Trophoblast cell (in vitro differentiated cells and primary cell): ENCODE results near the gene SOX8. TPM values are rescaled to one million over a fixed set of nuclear protein-coding genes. Genes with fewer than 3 reads are reported as not detected.

Source experiments
- DNase-seq, 2 donors: peaks; one replicate each; pipeline ENCODE4 v3.0.0-alpha.2; 2016
- H2AFZ ChIP-seq: 2 replicates; pipeline ENCODE4 v1.6.1; 2013; ENCODE audit warnings: low read length, moderate library complexity, mild to moderate bottlenecking; ENCODE audit not compliant: insufficient read depth, poor library complexity
- H2AK5ac ChIP-seq: 2 replicates; pipeline ENCODE4 v1.6.1; 2013; ENCODE audit warnings: mild to moderate bottlenecking, low read length
- H2BK120ac ChIP-seq: 2 replicates; pipeline ENCODE4 v1.6.1; 2013; ENCODE audit warnings: low read length, mild to moderate bottlenecking, moderate library complexity; ENCODE audit not compliant: insufficient read depth, poor library complexity
- H2BK12ac ChIP-seq: 2 replicates; pipeline ENCODE4 v1.6.1; 2013; ENCODE audit warnings: mild to moderate bottlenecking, low read length, moderate library complexity
- H2BK5ac ChIP-seq: 2 replicates; pipeline ENCODE4 v1.6.1; 2013; ENCODE audit warnings: low read length, low read depth, moderate library complexity, mild to moderate bottlenecking; ENCODE audit not compliant: poor library complexity
- H3K14ac ChIP-seq: 2 replicates; pipeline ENCODE4 v1.6.1; 2013; ENCODE audit warnings: mild to moderate bottlenecking, low read length
- H3K18ac ChIP-seq: 2 replicates; pipeline ENCODE4 v1.6.1; 2013; ENCODE audit warnings: mild to moderate bottlenecking, low read length
- H3K23ac ChIP-seq: 2 replicates; pipeline ENCODE4 v1.6.1; 2013; ENCODE audit warnings: low read length
- H3K27ac ChIP-seq: 2 replicates; pipeline ENCODE4 v1.5.1; 2013; ENCODE audit warnings: low read depth, mild to moderate bottlenecking, inconsistent platforms, low read length, moderate library complexity
- H3K27me3 ChIP-seq: 2 replicates; pipeline ENCODE4 v1.6.1; 2013; ENCODE audit warnings: inconsistent platforms, mild to moderate bottlenecking, low read length, moderate library complexity; ENCODE audit not compliant: insufficient read depth
- H3K36me3 ChIP-seq, 2 experiments: 1 replicate in 1 of 2; 2 replicates in 1 of 2; pipeline ENCODE4 v1.6.1; 2013; ENCODE audit warnings: low read length in 2 of 2, mild to moderate bottlenecking in 2 of 2, moderate library complexity in 1 of 2; ENCODE audit not compliant: insufficient read depth in 2 of 2, control insufficient read depth in 1 of 2
- H3K4ac ChIP-seq: 2 replicates; pipeline ENCODE4 v1.6.1; 2013; ENCODE audit warnings: low read depth, mild to moderate bottlenecking, low read length, moderate library complexity
- H3K4me1 ChIP-seq, 2 experiments: 1 replicate in 1 of 2; 2 replicates in 1 of 2; pipeline ENCODE4 v1.6.1; 2013; ENCODE audit warnings: low read length in 2 of 2, mild to moderate bottlenecking in 2 of 2, moderate library complexity in 1 of 2; ENCODE audit not compliant: insufficient read depth in 2 of 2, control insufficient read depth in 1 of 2
- H3K4me2 ChIP-seq: 2 replicates; pipeline ENCODE4 v1.6.1; 2013; ENCODE audit warnings: inconsistent platforms, mild to moderate bottlenecking, low read length, moderate library complexity
- H3K4me3 ChIP-seq: 2 replicates; pipeline ENCODE4 v1.5.1; 2013; ENCODE audit warnings: mild to moderate bottlenecking, low read depth, low read length, inconsistent platforms
- H3K79me1 ChIP-seq: one replicate; pipeline ENCODE4 v1.6.1; 2013; ENCODE audit warnings: low read length
- H3K79me2 ChIP-seq: 2 replicates; pipeline ENCODE4 v1.6.1; 2013; ENCODE audit warnings: low read length, mild to moderate bottlenecking; ENCODE audit not compliant: control insufficient read depth, insufficient read depth, poor library complexity
- H3K9ac ChIP-seq: 2 replicates; pipeline ENCODE4 v1.6.1; 2013; ENCODE audit warnings: mild to moderate bottlenecking, low read length
- H3K9me3 ChIP-seq: 2 replicates; pipeline ENCODE4 v1.6.1; 2013; ENCODE audit warnings: low read depth, mild to moderate bottlenecking, control low read depth, inconsistent platforms, low read length; ENCODE audit not compliant: insufficient read depth
- H4K12ac ChIP-seq: 2 replicates; pipeline ENCODE4 v1.6.1; 2013; ENCODE audit warnings: low read depth, mild to moderate bottlenecking, low read length, moderate library complexity
- H4K8ac ChIP-seq: 2 replicates; pipeline ENCODE4 v1.6.1; 2013; ENCODE audit warnings: low read depth, mild to moderate bottlenecking, low read length, moderate library complexity
- H4K91ac ChIP-seq: one replicate; pipeline ENCODE4 v1.6.1; 2013; ENCODE audit warnings: low read depth, mild to moderate bottlenecking, low read length, moderate library complexity
- WGBS: extraction: QIAGEN DNeasy Blood & Tissue Kit; methylation state at CpG from one replicate; pipeline ENCODE4 v1.1.7; 2013; ENCODE audit warnings: missing lambda C conversion rate; ENCODE audit not compliant: insufficient read length, insufficient coverage; ENCODE audit errors: extremely low coverage; 5-methylcytosine and 5-hydroxymethylcytosine counted together
- polyA plus RNA-seq: library from polyadenylated mRNA; stranded (reverse); fragments of 200-250 nt; gene quantifications from 2 replicates; pipeline ENCODE4 v1.2.3, GENCODE V29; 2013

The SOX8 gene
- polyA plus RNA-seq, result 1.9 and 2.1 TPM in 2 replicates

GRCh38 chr16:981695-982144 is at the start of gene SOX8:
Gene SOX8, plus strand, starts transcription at chr16:981770. Its CDS starts 153 bp downstream, at chr16:981923.
- Histone ChIP-seq H4K12ac (no peak within 1 kb of the TSS), H3K79me1 (no peaks in the 10 kb centered on the region), H3K4ac (no peak within 1 kb of the TSS), H2BK5ac (no peak within 1 kb of the TSS), H3K36me3 (no peaks in the 10 kb centered on the region), H3K23ac (no peak within 1 kb of the TSS), H3K9me3 (peaks cover 11% of the 10 kb centered on the region), H4K91ac (no peak within 1 kb of the TSS), H3K27ac (no peak within 1 kb of the TSS), H3K79me2 (no peaks in the 10 kb centered on the region), H3K4me3 (peak within 1 kb of the TSS; percentile 58), H2BK120ac (no peak within 1 kb of the TSS), H2AK5ac (no peak within 1 kb of the TSS), H3K14ac (no peak within 1 kb of the TSS), H3K18ac (no peak within 1 kb of the TSS), H2BK12ac (no peak within 1 kb of the TSS), H3K4me1 (peaks cover 3 to 9% of the 10 kb centered on the region in 2 experiments), H3K27me3 (peaks cover 42% of the 10 kb centered on the region), H3K9ac (no peak within 1 kb of the TSS), H4K8ac (no peak within 1 kb of the TSS), H2AFZ (peak within 1 kb of the TSS; percentile 42), H3K4me2 (peak within 1 kb of the TSS; percentile 62)
- no CpG with 5 or more reads among the region's 80 CpGs for WGBS
- DNase-seq, result no peak

GRCh38 chr16:932831-933330 is 48.7 kb upstream of the SOX8 start:
- Histone ChIP-seq H3K4ac (no peak overlapping the region), H3K9ac (no peak overlapping the region), H3K4me2 (no peak overlapping the region), H3K79me2 (no peaks in the 10 kb centered on the region), H3K23ac (no peak overlapping the region), H2BK12ac (no peak overlapping the region), H4K91ac (no peak overlapping the region), H4K12ac (no peak overlapping the region), H3K36me3 (peaks cover 3 to 6% of the 10 kb centered on the region in 2 experiments), H3K4me1 (no peaks in the 10 kb centered on the region), H2AK5ac (no peak overlapping the region), H3K9me3 (peaks cover 25% of the 10 kb centered on the region), H3K18ac (no peak overlapping the region), H2BK120ac (no peak overlapping the region), H3K27ac (no peak overlapping the region), H3K79me1 (no peaks in the 10 kb centered on the region), H2AFZ (no peak overlapping the region), H3K27me3 (no peaks in the 10 kb centered on the region), H4K8ac (no peak overlapping the region), H3K4me3 (no peak overlapping the region), H3K14ac (no peak overlapping the region), H2BK5ac (no peak overlapping the region)
- no CpG with 5 or more reads among the region's 21 CpGs for WGBS
- DNase-seq, result peak in 1 of 2 donors; percentile 76

- no peak overlapping the region for H3K4me2 ChIP-seq
- H2BK120ac ChIP-seq, result no peak overlapping the region
- H3K23ac ChIP-seq, result no peak overlapping the region
- H3K14ac ChIP-seq, result no peak overlapping the region
- H2BK12ac ChIP-seq, result no peak overlapping the region
- H4K91ac ChIP-seq, result no peak overlapping the region
- H3K9me3 ChIP-seq, result peaks cover 24% of the 10 kb centered on the region
- H3K4ac ChIP-seq, result no peak overlapping the region
- H3K4me3 ChIP-seq, result no peak overlapping the region
- H3K9ac ChIP-seq, result no peak overlapping the region
- H3K79me2 ChIP-seq, result no peaks in the 10 kb centered on the region
- H3K27ac ChIP-seq, result no peak overlapping the region
- no CpG with 5 or more reads among the region's 15 CpGs for WGBS
- no peak overlapping the region for H4K12ac ChIP-seq
- no peak overlapping the region for H2AK5ac ChIP-seq
- H2BK5ac ChIP-seq, result no peak overlapping the region
- H3K36me3 ChIP-seq, result peaks cover 3 to 6% of the 10 kb centered on the region in 2 experiments
- no peak overlapping the region for H2AFZ ChIP-seq
- H3K18ac ChIP-seq, result no peak overlapping the region
- no peak overlapping the region for H4K8ac ChIP-seq
- H3K79me1 ChIP-seq, result no peaks in the 10 kb centered on the region
- no peak for DNase-seq
- H3K4me1 ChIP-seq, result no peaks in the 10 kb centered on the region
- H3K27me3 ChIP-seq, result no peaks in the 10 kb centered on the region
Observed at GRCh38 chr16:933581-933980, 48.0 kb upstream of the SOX8 start.

- Histone ChIP-seq H2BK5ac (no peak overlapping the region), H3K23ac (no peak overlapping the region), H4K91ac (no peak overlapping the region), H3K27ac (no peak overlapping the region), H2AFZ (no peak overlapping the region), H3K18ac (no peak overlapping the region), H3K4me2 (no peak overlapping the region), H3K79me1 (no peaks in the 10 kb centered on the region), H3K79me2 (no peaks in the 10 kb centered on the region), H2BK120ac (no peak overlapping the region), H3K4ac (no peak overlapping the region), H3K36me3 (peaks cover 3 to 6% of the 10 kb centered on the region in 2 experiments), H4K8ac (no peak overlapping the region), H3K9me3 (peaks cover 22% of the 10 kb centered on the region), H3K4me3 (no peak overlapping the region), H3K14ac (no peak overlapping the region), H3K4me1 (no peaks in the 10 kb centered on the region), H2AK5ac (no peak overlapping the region), H3K9ac (no peak overlapping the region), H4K12ac (no peak overlapping the region), H2BK12ac (no peak overlapping the region), H3K27me3 (no peaks in the 10 kb centered on the region)
- no peak for DNase-seq
- no CpG with 5 or more reads among the region's 10 CpGs for WGBS
Observed at GRCh38 chr16:934178-934577, 47.4 kb upstream of the SOX8 start.
